ENCODE results near the gene MSI2. TPM values are rescaled to one million over a fixed set of nuclear protein-coding genes. Genes with fewer than 3 reads are reported as not detected.

The MSI2 gene
- total RNA-seq, 1 donor from 2014 or later = 67.9 TPM

DNA sequence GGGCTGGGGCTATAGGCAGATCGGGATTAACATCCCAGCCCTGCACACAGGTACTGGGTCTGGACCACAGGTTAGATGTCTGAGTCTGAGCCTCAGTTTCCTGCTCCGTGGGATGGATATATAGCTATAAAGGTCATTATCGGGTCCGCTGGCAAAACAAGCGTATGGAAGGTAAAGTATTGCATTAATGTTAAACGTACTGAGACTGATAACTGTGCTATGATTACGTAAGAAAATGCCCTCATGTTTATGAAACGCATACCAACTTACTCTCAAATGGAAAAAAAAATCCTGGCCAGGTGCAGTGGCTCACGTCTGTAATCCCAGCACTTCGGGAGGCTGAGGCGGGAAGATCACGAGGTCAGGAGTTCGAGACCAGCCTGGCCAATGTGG is 353.6 kb downstream of the MSI2 start:
- H3K36me3 Mint-ChIP-seq (ENCODE audit: low read depth, unreplicated experiment) = peaks cover 2% of the 10 kb centered on the region
- TF ChIP-seq, protein P1, sequence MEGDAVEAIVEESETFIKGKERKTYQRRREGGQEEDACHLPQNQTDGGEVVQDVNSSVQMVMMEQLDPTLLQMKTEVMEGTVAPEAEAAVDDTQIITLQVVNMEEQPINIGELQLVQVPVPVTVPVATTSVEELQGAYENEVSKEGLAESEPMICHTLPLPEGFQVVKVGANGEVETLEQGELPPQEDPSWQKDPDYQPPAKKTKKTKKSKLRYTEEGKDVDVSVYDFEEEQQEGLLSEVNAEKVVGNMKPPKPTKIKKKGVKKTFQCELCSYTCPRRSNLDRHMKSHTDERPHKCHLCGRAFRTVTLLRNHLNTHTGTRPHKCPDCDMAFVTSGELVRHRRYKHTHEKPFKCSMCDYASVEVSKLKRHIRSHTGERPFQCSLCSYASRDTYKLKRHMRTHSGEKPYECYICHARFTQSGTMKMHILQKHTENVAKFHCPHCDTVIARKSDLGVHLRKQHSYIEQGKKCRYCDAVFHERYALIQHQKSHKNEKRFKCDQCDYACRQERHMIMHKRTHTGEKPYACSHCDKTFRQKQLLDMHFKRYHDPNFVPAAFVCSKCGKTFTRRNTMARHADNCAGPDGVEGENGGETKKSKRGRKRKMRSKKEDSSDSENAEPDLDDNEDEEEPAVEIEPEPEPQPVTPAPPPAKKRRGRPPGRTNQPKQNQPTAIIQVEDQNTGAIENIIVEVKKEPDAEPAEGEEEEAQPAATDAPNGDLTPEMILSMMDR (IDR thresholded peaks at IDR 0.05; ENCODE audit: insufficient read depth, low read depth, low read length) = no peak
- no peak for TF ChIP-seq EZH2 (IDR thresholded peaks at IDR 0.05; ENCODE audit: insufficient read depth, low read length)

DNA sequence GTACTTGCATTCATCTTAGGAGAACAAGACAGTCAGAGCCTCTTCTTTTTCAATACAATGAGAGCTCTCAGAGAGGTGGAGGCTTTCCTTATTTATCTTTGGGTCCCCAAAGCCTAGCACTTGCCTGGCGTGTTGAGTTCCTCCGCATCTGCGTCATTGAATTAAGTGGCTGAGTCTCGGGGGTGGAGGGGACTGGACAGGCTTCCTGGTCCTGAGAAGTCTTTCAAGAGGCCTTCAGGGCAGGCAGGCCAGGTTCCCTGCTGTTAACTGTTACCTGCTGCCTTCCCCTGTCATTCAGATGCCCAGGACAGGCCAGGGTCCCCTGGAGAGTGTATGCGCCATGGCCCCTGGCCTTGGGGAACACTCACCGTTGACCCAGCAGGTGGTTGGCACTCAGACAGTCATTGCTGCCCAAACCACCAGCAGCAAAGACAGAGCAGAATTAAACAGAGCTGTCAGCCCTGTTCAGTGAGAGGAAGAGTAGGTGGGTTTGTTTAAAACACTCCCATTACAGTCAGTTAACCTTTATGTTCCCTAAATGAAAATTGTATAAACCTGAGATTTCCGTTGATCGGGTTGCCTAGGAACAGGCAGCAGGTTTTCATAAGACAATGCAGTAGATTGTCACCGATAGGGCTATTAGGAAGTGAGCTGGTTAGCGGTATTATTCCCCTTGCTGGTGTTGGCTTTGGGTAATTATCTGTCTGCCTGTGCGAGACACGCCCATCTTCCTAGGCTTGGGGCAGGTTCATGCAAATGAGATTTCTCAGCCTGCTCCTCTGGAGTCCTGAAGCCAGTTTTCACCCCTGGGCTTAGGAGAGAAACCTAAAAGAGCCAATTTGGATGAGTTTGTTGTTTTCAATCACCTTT is 356.1 kb downstream of the MSI2 start:
- DNase-seq (ENCODE audit: low read depth) (no peak), FAIRE-seq (no peak)
- H4K20me1 ChIP-seq (ENCODE audit: insufficient read depth, low read length) = peaks cover 5% of the 10 kb centered on the region
- H3K27ac Mint-ChIP-seq (ENCODE audit: unreplicated experiment) = no peak overlapping the region
- no peak overlapping the region for H3K27ac ChIP-seq (ENCODE audit: low read depth, low read length)
- H3K9me3 Mint-ChIP-seq (ENCODE audit: unreplicated experiment) = peaks cover 2% of the 10 kb centered on the region
- H3K27me3 Mint-ChIP-seq (ENCODE audit: low read depth, unreplicated experiment) = no peaks in the 10 kb centered on the region
- H3K36me3 ChIP-seq (ENCODE audit: insufficient read depth, low read length) = no peaks in the 10 kb centered on the region
- H3K9ac ChIP-seq (ENCODE audit: low read length) = no peak overlapping the region
- no peaks in the 10 kb centered on the region for H3K79me2 ChIP-seq (ENCODE audit: insufficient read depth, low read length)
- no peaks in the 10 kb centered on the region for H3K4me1 Mint-ChIP-seq (ENCODE audit: low read depth, unreplicated experiment)
- H3K4me3 ChIP-seq (ENCODE audit: insufficient read depth, low read depth, low read length) = no peak overlapping the region
- no peaks in the 10 kb centered on the region for H3K4me1 ChIP-seq (ENCODE audit: insufficient read depth, low read length)
- H2AFZ ChIP-seq (ENCODE audit: low read depth, low read length) = no peak overlapping the region
- H3K9me3 ChIP-seq (ENCODE audit: insufficient read depth, low read depth, low read length) = no peaks in the 10 kb centered on the region
- TF ChIP-seq EZH2 (IDR thresholded peaks at IDR 0.05; ENCODE audit: insufficient read depth, low read length) = no peak
- TF ChIP-seq, protein P1 (IDR thresholded peaks at IDR 0.05; ENCODE audit: insufficient read depth, low read depth, low read length) = no peak
- no peak overlapping the region for H3K4me3 Mint-ChIP-seq (ENCODE audit: unreplicated experiment)
- H3K4me2 ChIP-seq (ENCODE audit: low read length) = no peak overlapping the region
- H3K36me3 Mint-ChIP-seq (ENCODE audit: low read depth, unreplicated experiment) = peaks cover 13% of the 10 kb centered on the region
- H3K27me3 ChIP-seq (ENCODE audit: insufficient read depth, low read length) = no peaks in the 10 kb centered on the region

More for the DNA sequence above, 353.6 kb downstream of the MSI2 start:
- Mint-ChIP-seq H3K9me3 (ENCODE audit: unreplicated experiment) (no peaks in the 10 kb centered on the region), H3K27me3 (ENCODE audit: low read depth, unreplicated experiment) (no peaks in the 10 kb centered on the region), H3K4me1 (ENCODE audit: low read depth, unreplicated experiment) (peaks cover 9% of the 10 kb centered on the region), H3K27ac (ENCODE audit: unreplicated experiment) (no peak overlapping the region), H3K4me3 (ENCODE audit: unreplicated experiment) (no peak overlapping the region)
- Histone ChIP-seq H3K9ac (ENCODE audit: low read length) (no peak overlapping the region), H2AFZ (ENCODE audit: low read depth, low read length) (no peak overlapping the region), H3K9me3 (ENCODE audit: insufficient read depth, low read depth, low read length) (no peaks in the 10 kb centered on the region), H3K36me3 (ENCODE audit: insufficient read depth, low read length) (no peaks in the 10 kb centered on the region), H4K20me1 (ENCODE audit: insufficient read depth, low read length) (peaks cover 11% of the 10 kb centered on the region), H3K79me2 (ENCODE audit: insufficient read depth, low read length) (no peaks in the 10 kb centered on the region), H3K27ac (ENCODE audit: low read depth, low read length) (no peak overlapping the region), H3K4me2 (ENCODE audit: low read length) (no peak overlapping the region), H3K4me3 (ENCODE audit: insufficient read depth, low read depth, low read length) (no peak overlapping the region), H3K4me1 (ENCODE audit: insufficient read depth, low read length) (peaks cover 9% of the 10 kb centered on the region), H3K27me3 (ENCODE audit: insufficient read depth, low read length) (no peaks in the 10 kb centered on the region)
- FAIRE-seq (no peak), DNase-seq (ENCODE audit: low read depth) (no peak)

DNA sequence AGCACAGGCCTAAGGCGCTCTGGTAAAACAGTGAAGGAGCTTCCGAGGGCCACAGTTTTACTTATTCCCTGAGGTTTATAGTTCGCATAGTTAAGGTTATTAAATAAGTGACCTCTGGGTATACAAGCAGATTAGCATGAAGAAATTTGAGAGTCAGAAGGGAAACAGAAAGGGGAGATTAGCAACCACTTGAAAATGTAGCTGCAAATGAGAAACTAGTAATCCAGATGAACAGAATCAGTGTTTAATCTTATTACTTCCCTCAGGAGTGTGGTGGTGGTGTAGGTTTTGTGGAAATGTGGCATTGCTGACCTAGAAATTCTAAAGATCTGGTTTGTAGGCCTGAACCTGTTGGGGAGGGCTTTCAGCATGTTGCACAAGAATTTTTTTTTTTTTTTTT is 358.4 kb downstream of the MSI2 start:
- H4K20me1 ChIP-seq (ENCODE audit: insufficient read depth, low read length) = peaks cover under 1% of the 10 kb centered on the region
- no peaks in the 10 kb centered on the region for H3K9me3 ChIP-seq (ENCODE audit: insufficient read depth, low read depth, low read length)
- no peak overlapping the region for H3K27ac ChIP-seq (ENCODE audit: low read depth, low read length)
- no peaks in the 10 kb centered on the region for H3K79me2 ChIP-seq (ENCODE audit: insufficient read depth, low read length)
- no peak overlapping the region for H3K27ac Mint-ChIP-seq (ENCODE audit: unreplicated experiment)
- peaks cover 8% of the 10 kb centered on the region for H3K4me1 ChIP-seq (ENCODE audit: insufficient read depth, low read length)
- no peak for DNase-seq (ENCODE audit: low read depth)
- H3K4me1 Mint-ChIP-seq (ENCODE audit: low read depth, unreplicated experiment) = peaks cover 3% of the 10 kb centered on the region
- H3K4me3 Mint-ChIP-seq (ENCODE audit: unreplicated experiment) = no peak overlapping the region
- no peak for TF ChIP-seq EZH2 (IDR thresholded peaks at IDR 0.05; ENCODE audit: insufficient read depth, low read length)
- TF ChIP-seq, protein P1 (IDR thresholded peaks at IDR 0.05; ENCODE audit: insufficient read depth, low read depth, low read length) = no peak
- H3K4me3 ChIP-seq (ENCODE audit: insufficient read depth, low read depth, low read length) = no peak overlapping the region
- no peak for FAIRE-seq
- H3K9ac ChIP-seq (ENCODE audit: low read length) = no peak overlapping the region
- no peaks in the 10 kb centered on the region for H3K27me3 Mint-ChIP-seq (ENCODE audit: low read depth, unreplicated experiment)
- no peak overlapping the region for H2AFZ ChIP-seq (ENCODE audit: low read depth, low read length)
- peaks cover 2% of the 10 kb centered on the region for H3K9me3 Mint-ChIP-seq (ENCODE audit: unreplicated experiment)
- H3K36me3 ChIP-seq (ENCODE audit: insufficient read depth, low read length) = no peaks in the 10 kb centered on the region
- H3K27me3 ChIP-seq (ENCODE audit: insufficient read depth, low read length) = no peaks in the 10 kb centered on the region
- H3K36me3 Mint-ChIP-seq (ENCODE audit: low read depth, unreplicated experiment) = peaks cover 15% of the 10 kb centered on the region
- H3K4me2 ChIP-seq (ENCODE audit: low read length) = no peak overlapping the region
